ENCODE measurements around the gene IL10RA.
A peak's percentile ranks its signal among the peaks of the same experiment; 100 is the strongest.

Gene IL10RA

GRCh38 chr11:117962826-117963225 is 23.4 kb upstream of the IL10RA start:
- no peak for TF ChIP-seq CTCF (IDR thresholded peaks at IDR 0.05; ENCODE audit: borderline replicate concordance, control extremely low read depth, extremely low read depth, insufficient read depth, missing control alignments)
- in situ Hi-C loops (cut with MboI; ENCODE audit: low sequenced_read_pairs, unreplicated experiment): no loop called here
- DNase-seq (ENCODE audit: low spot score): no peak

- no peak for TF ChIP-seq CTCF (IDR thresholded peaks at IDR 0.05; ENCODE audit: borderline replicate concordance, control extremely low read depth, extremely low read depth, insufficient read depth, missing control alignments)
- DNase-seq (ENCODE audit: low spot score): peak; percentile 3
- in situ Hi-C loops (cut with MboI; ENCODE audit: low sequenced_read_pairs, unreplicated experiment): no loop called here
Observed at GRCh38 chr11:117966908-117967307, 19.3 kb upstream of the IL10RA start.

GRCh38 chr11:117969160-117969991 is 16.8 kb upstream of the IL10RA start:
- TF ChIP-seq CTCF (IDR thresholded peaks at IDR 0.05; ENCODE audit: borderline replicate concordance, control extremely low read depth, extremely low read depth, insufficient read depth, missing control alignments): no peak
- in situ Hi-C loops (cut with MboI; ENCODE audit: low sequenced_read_pairs, unreplicated experiment): no loop called here
- no peak for DNase-seq (ENCODE audit: low spot score)

GRCh38 chr11:117970400-117971024 is 15.7 kb upstream of the IL10RA start:
- DNase-seq (ENCODE audit: low spot score): no peak
- TF ChIP-seq CTCF (IDR thresholded peaks at IDR 0.05; ENCODE audit: borderline replicate concordance, control extremely low read depth, extremely low read depth, insufficient read depth, missing control alignments): no peak
- in situ Hi-C loops (cut with MboI; ENCODE audit: low sequenced_read_pairs, unreplicated experiment): no loop called here

GRCh38 chr11:117972044-117972443 is 14.2 kb upstream of the IL10RA start:
- in situ Hi-C loops (cut with MboI; ENCODE audit: low sequenced_read_pairs, unreplicated experiment): no loop called here
- no peak for TF ChIP-seq CTCF (IDR thresholded peaks at IDR 0.05; ENCODE audit: borderline replicate concordance, control extremely low read depth, extremely low read depth, insufficient read depth, missing control alignments)
- DNase-seq (ENCODE audit: low spot score): no peak

GRCh38 chr11:117972629-117973502 is 13.3 kb upstream of the IL10RA start:
- in situ Hi-C loops (cut with MboI; ENCODE audit: low sequenced_read_pairs, unreplicated experiment): no loop called here
- TF ChIP-seq CTCF (IDR thresholded peaks at IDR 0.05; ENCODE audit: borderline replicate concordance, control extremely low read depth, extremely low read depth, insufficient read depth, missing control alignments): no peak
- DNase-seq (ENCODE audit: low spot score): no peak
